SK-N-MC (cell line): ENCODE data around the gene ZNF860.

ENCODE experiments used
- DNase-seq: peaks from one replicate; pipeline ENCODE4 v3.0.0-alpha.2; 2011; ENCODE audit warnings: low read depth, low spot score
- H3K27ac ChIP-seq: fragments of 200-600 bp; sonication (generic); 2 replicates; pipeline ENCODE4 v1.5.1; 2016; ENCODE audit warnings: mixed run types
- H3K36me3 ChIP-seq: fragments of 200-600 bp; sonication (generic); 2 replicates; pipeline ENCODE4 v1.6.1; 2017; ENCODE audit warnings: antibody characterized with exemption, low read length, mixed read lengths; ENCODE audit not compliant: insufficient read depth
- H3K4me3 ChIP-seq: fragments of 200-600 bp; sonication (generic); 2 replicates; pipeline ENCODE4 v1.5.1; 2016
- H3K9ac ChIP-seq: fragments of 200-600 bp; sonication (generic); 2 replicates; pipeline ENCODE4 v1.8.0; 2017; ENCODE audit warnings: mixed run types, mixed read lengths; ENCODE audit not compliant: insufficient read length
- H3K9me3 ChIP-seq: fragments of 200-600 bp; sonication (generic); 2 replicates; pipeline ENCODE4 v1.6.1; 2017; ENCODE audit warnings: low read depth, mild to moderate bottlenecking, antibody characterized with exemption, low read length, moderate library complexity, mixed read lengths
- EZH2 ChIP-seq: fragments of 200-600 bp; sonication (generic); IDR thresholded peaks from one replicate; pipeline ENCODE4 v1.6.1; 2017; ENCODE audit warnings: antibody characterized with exemption
- FOXP2 ChIP-seq: optimal IDR thresholded peaks from 2 replicates; pipeline ENCODE3; 2011; ENCODE audit warnings: mild to moderate bottlenecking, moderate library complexity; ENCODE audit not compliant: insufficient read depth; ENCODE audit errors: extremely low read length, control extremely low read depth
- POLR2AphosphoS5 ChIP-seq: IDR thresholded peaks from 2 replicates; pipeline ENCODE4 v1.6.1; 2012; ENCODE audit warnings: mild to moderate bottlenecking, low read depth, low read length, borderline replicate concordance

Gene ZNF860

DNA sequence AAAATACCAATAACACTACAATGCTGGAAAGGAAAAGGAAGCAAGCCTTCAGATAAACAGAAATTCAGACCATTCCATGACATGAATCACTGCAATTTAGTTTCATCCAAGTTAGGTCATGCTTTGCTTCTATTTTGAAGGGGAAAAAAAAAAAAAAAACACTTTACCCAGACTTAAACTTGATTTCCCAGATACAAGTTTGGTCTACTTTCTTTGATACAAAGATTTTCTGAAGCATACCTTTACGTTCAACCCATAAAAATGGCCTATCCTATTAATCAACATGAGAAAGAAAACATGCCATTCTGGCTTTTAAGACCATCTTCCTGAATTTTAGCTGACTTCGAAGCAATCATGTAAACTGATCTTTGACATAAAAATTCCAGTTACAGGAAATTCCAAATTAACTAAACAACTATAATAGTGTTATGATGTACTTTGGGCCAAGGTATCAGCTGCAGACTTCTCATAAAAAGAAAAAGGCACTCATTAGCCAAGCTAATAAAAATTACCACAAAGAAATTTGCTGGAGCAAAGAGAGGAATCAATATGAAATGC, 13.1 kb upstream of the ZNF860 start:
- Histone ChIP-seq H3K4me3 (peak overlapping the region; percentile 33; the same call in 1 of the 2 replicates), H3K9me3 (no peaks in the 10 kb centered on the region), H3K9ac (no peak overlapping the region), H3K36me3 (no peaks in the 10 kb centered on the region), H3K27ac (no peak overlapping the region)
- TF ChIP-seq FOXP2 (no peak), POLR2AphosphoS5 (no peak; the same call in 1 of the 2 replicates), EZH2 (no peak)
- no peak for DNase-seq

DNA sequence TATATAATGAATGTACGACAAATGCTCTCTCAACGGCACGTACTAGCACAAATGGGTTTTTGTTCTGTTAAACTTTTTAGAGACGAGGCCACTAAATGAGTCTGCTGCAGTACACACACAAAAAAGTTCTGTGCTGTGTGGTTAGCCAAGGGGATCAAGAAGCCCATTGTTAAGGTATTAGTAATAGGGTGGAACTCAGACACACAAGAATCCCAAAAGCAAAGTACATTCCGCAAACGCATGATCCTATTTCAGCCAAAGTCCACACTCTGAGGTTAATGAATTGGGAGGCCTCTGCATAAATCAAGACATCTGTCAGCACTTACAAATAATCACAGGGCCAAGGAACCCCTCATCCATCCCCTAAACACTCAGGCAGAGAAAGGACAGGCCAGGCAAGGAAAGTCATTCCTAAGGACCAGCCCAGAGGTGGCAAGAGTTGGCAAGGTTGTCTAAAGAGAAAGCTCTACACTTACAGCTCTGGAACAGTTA, 12.6 kb upstream of the ZNF860 start:
- Histone ChIP-seq H3K9ac (no peak overlapping the region), H3K4me3 (peak overlapping the region; percentile 33; the same call in 1 of the 2 replicates), H3K9me3 (no peaks in the 10 kb centered on the region), H3K27ac (no peak overlapping the region), H3K36me3 (no peaks in the 10 kb centered on the region)
- TF ChIP-seq POLR2AphosphoS5 (no peak), FOXP2 (no peak), EZH2 (no peak)
- no peak for DNase-seq

- Histone ChIP-seq H3K9me3 (no peaks in the 10 kb centered on the region), H3K9ac (no peak overlapping the region), H3K4me3 (no peak overlapping the region), H3K36me3 (no peaks in the 10 kb centered on the region), H3K27ac (no peak overlapping the region)
- DNase-seq, result no peak
- TF ChIP-seq POLR2AphosphoS5 (no peak), FOXP2 (no peak), EZH2 (no peak)
These were observed 9.9 kb upstream of the ZNF860 start for GRCh38 chr3:31971607-31972006.

DNA sequence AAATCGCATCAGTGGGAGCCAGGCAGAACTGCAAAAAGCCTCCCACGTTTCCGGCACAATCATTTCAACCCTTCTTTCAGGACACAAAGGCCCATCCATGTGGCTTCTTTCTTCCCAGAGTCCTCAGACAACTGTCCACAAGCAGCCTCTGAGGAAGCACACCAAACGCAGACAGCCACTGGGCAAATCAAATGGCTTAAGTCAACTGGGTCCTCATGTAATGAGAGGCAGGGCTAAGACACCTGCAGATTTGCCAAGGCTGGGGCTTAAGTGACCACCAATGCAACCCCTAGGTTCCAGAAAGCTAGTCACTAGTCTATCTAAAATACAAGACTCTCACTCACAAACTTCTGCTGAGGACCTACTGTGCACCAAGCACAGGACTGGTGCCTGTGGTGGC, 8.5 kb upstream of the ZNF860 start:
- TF ChIP-seq FOXP2, result no peak
- TF ChIP-seq POLR2AphosphoS5, result no peak
- no peak for TF ChIP-seq EZH2
- no peak overlapping the region for H3K27ac ChIP-seq
- H3K9me3 ChIP-seq, result no peaks in the 10 kb centered on the region
- H3K9ac ChIP-seq, result no peak overlapping the region
- no peak for DNase-seq
- H3K36me3 ChIP-seq, result no peaks in the 10 kb centered on the region
- H3K4me3 ChIP-seq, result no peak overlapping the region

- Histone ChIP-seq H3K9ac (no peak overlapping the region), H3K4me3 (no peak overlapping the region), H3K36me3 (no peaks in the 10 kb centered on the region), H3K27ac (no peak overlapping the region), H3K9me3 (no peaks in the 10 kb centered on the region)
- DNase-seq, result no peak
- TF ChIP-seq EZH2, result no peak
- TF ChIP-seq POLR2AphosphoS5, result no peak
- TF ChIP-seq FOXP2, result no peak
These were observed 7.7 kb upstream of the ZNF860 start for GRCh38 chr3:31973837-31974236.

DNA sequence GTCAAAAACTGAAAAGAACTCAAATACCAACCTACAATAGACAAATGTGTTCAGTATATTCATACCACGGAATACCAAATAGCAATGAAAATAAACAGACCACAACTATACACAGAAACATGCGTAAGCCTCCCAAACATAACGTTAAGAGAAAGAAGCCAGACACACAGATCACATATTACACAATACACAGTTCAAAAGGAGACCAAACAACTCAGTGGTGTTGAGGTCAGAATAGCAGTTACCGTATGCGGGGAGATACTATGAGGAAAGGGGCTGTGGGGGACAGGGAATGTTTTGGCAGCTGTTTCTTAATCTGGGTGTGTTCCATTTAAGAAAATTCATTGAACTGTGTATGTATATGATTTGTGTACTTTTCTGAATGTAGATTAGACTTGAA, 7.1 kb upstream of the ZNF860 start:
- TF ChIP-seq POLR2AphosphoS5 (no peak), FOXP2 (no peak), EZH2 (no peak)
- Histone ChIP-seq H3K9me3 (no peaks in the 10 kb centered on the region), H3K4me3 (no peak overlapping the region), H3K36me3 (no peaks in the 10 kb centered on the region), H3K27ac (no peak overlapping the region), H3K9ac (no peak overlapping the region)
- DNase-seq, result no peak

DNA sequence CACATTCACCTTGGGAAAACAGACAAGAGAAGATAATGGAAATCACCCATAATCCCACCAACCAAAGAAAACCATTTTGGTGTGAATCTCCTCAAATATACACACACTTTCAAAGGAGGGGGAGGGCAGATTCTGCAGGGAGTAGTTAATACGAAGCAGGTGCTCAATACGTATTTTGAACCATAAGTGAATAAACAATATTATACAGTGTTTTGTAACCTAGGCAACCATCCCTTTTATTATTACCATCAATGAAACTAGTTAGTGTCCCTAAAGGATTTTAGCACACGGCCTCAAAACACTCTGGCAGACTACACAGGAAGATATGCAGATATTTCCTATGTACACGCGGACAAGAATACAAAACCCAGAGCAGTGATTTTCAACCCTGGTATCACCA, 6.6 kb upstream of the ZNF860 start:
- TF ChIP-seq POLR2AphosphoS5, result no peak
- no peak for TF ChIP-seq FOXP2
- no peak for TF ChIP-seq EZH2
- Histone ChIP-seq H3K4me3 (no peak overlapping the region), H3K9ac (no peak overlapping the region)

DNA sequence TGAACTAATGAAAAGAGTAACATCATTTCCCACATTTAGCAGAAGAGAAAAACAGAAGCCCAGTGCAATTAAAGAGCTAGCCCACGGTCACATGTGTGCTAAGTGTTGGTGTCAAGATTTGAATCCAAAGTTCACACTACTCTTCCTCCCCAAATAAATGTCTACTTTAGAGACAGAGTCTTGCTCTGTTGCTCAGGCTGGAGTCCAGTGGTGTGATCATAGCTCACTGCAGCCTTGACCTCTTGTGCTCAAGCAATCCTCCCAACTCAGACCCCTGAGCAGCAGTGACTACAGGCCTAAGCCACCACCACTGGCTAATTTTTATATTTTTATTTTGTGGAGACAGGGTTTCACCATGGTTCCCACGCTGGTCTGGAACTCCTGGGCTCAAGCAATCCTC, 5.2 kb upstream of the ZNF860 start:
- Histone ChIP-seq H3K4me3 (no peak overlapping the region), H3K9ac (no peak overlapping the region), H3K27ac (no peak overlapping the region), H3K9me3 (no peaks in the 10 kb centered on the region), H3K36me3 (no peaks in the 10 kb centered on the region)
- DNase-seq, result no peak
- TF ChIP-seq FOXP2, result no peak
- TF ChIP-seq EZH2, result no peak
- no peak for TF ChIP-seq POLR2AphosphoS5

More for the DNA sequence above, 6.6 kb upstream of the ZNF860 start:
- H3K36me3 ChIP-seq, result no peaks in the 10 kb centered on the region
- no peak for DNase-seq
- no peaks in the 10 kb centered on the region for H3K9me3 ChIP-seq
- no peak overlapping the region for H3K27ac ChIP-seq

DNA sequence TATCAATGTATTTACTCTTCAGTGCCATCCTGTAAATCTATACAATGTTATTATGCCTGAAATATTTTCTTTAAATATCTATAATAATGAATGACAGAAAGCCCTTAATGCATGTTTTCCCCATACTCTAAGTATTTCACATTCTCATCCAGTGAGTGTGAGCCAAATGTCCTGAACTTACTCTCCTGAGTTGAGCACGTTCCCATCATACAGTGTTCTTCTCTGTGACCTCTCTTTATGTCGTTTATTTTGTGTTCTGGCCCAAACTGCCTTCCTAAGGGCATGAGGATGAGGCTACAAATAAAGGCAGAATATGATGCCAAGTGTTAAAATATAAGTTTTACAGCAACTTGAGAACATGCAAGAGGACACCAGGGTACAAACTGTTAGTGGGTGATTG, 3.8 kb upstream of the ZNF860 start:
- Histone ChIP-seq H3K27ac (no peak overlapping the region), H3K4me3 (no peak overlapping the region), H3K9me3 (no peaks in the 10 kb centered on the region), H3K36me3 (no peaks in the 10 kb centered on the region), H3K9ac (no peak overlapping the region)
- TF ChIP-seq FOXP2 (no peak), POLR2AphosphoS5 (no peak), EZH2 (no peak)
- no peak for DNase-seq
